ENCODE results near the gene ADO. TPM values are rescaled to one million over a fixed set of nuclear protein-coding genes. Genes with fewer than 3 reads are reported as not detected.
A peak's percentile ranks its signal among the peaks of the same experiment; 100 is the strongest.
"Not testable (repeated sequence)": the region's sequence is repeated elsewhere in the genome, so short reads cannot be mapped to it uniquely, and the experiment has no call there.

The ADO gene
- total and polyA plus RNA-seq, 4 donors = 7.5 to 15.3 (median 11.2) TPM

- Histone ChIP-seq H3K36me3 (ENCODE audit: control insufficient read depth in 1 of 2, insufficient read depth in 2 of 2, low read length in 1 of 2) (no peaks in the 10 kb centered on the region), H3K27ac (ENCODE audit: low read depth in 1 of 2, low read length in 2 of 2) (no peak overlapping the region), H3K4me1 (ENCODE audit: control insufficient read depth in 1 of 2, insufficient read depth in 2 of 2, low read length in 2 of 2) (no peaks in the 10 kb centered on the region), H3K9me3 (ENCODE audit: control insufficient read depth, low read length) (no peaks in the 10 kb centered on the region), H3K4me3 (ENCODE audit: low read length in 2 of 2) (no peak overlapping the region), H3K27me3 (ENCODE audit: control insufficient read depth in 1 of 2, insufficient read depth in 2 of 2, low read length in 1 of 2) (no peaks in the 10 kb centered on the region)
- WGBS, 2 donors = 91 to 92% methylated on average over 2 of the region's 2 CpGs
- DNase-seq = no peak
- ATAC-seq (ENCODE audit: low FRiP score) = no peak
- intact Hi-C loops (cut with DNase I) = no loop called here
Observed at GRCh38 chr10:62765726-62766125, 38.8 kb upstream of the ADO start.

- ATAC-seq (ENCODE audit: low FRiP score) (no peak), DNase-seq (no peak)
- Histone ChIP-seq H3K27ac (ENCODE audit: low read depth in 1 of 2, low read length in 2 of 2) (no peak overlapping the region), H3K36me3 (ENCODE audit: control insufficient read depth in 1 of 2, insufficient read depth in 2 of 2, low read length in 1 of 2) (no peaks in the 10 kb centered on the region), H3K4me3 (ENCODE audit: low read length in 2 of 2) (no peak overlapping the region), H3K27me3 (ENCODE audit: control insufficient read depth in 1 of 2, insufficient read depth in 2 of 2, low read length in 1 of 2) (no peaks in the 10 kb centered on the region), H3K9me3 (ENCODE audit: control insufficient read depth, low read length) (no peaks in the 10 kb centered on the region), H3K4me1 (ENCODE audit: control insufficient read depth in 1 of 2, insufficient read depth in 2 of 2, low read length in 2 of 2) (no peaks in the 10 kb centered on the region)
- WGBS, 2 donors = 65 to 74% methylated on average over 3 of the region's 3 CpGs
- intact Hi-C loops (cut with DNase I) = no loop called here
Observed at GRCh38 chr10:62766386-62766785, 38.1 kb upstream of the ADO start.

GRCh38 chr10:62769574-62770242 is 34.8 kb upstream of the ADO start:
- no peaks in the 10 kb centered on the region for H3K36me3 ChIP-seq (ENCODE audit: control insufficient read depth in 1 of 2, insufficient read depth in 2 of 2, low read length in 1 of 2)

GRCh38 chr10:62772186-62772974 is 32.1 kb upstream of the ADO start:
- WGBS, 2 donors = 34 to 40% methylated on average over 7 of the region's 7 CpGs
- no peaks in the 10 kb centered on the region for H3K36me3 ChIP-seq (ENCODE audit: control insufficient read depth in 1 of 2, insufficient read depth in 2 of 2, low read length in 1 of 2)
- no peaks in the 10 kb centered on the region for H3K27me3 ChIP-seq (ENCODE audit: control insufficient read depth in 1 of 2, insufficient read depth in 2 of 2, low read length in 1 of 2)
- no peak for ATAC-seq (ENCODE audit: low FRiP score)
- DNase-seq = no peak
- intact Hi-C loops (cut with DNase I) = no loop called here
- H3K27ac ChIP-seq (ENCODE audit: low read depth in 1 of 2, low read length in 2 of 2) = no peak overlapping the region
- no peaks in the 10 kb centered on the region for H3K4me1 ChIP-seq (ENCODE audit: control insufficient read depth in 1 of 2, insufficient read depth in 2 of 2, low read length in 2 of 2)
- no peaks in the 10 kb centered on the region for H3K9me3 ChIP-seq (ENCODE audit: control insufficient read depth, low read length)
- H3K4me3 ChIP-seq (ENCODE audit: low read length in 2 of 2) = no peak overlapping the region

More at GRCh38 chr10:62769574-62770242, 34.8 kb upstream of the ADO start:
- 88 to 96% methylated on average over 1 of the region's 1 CpG for WGBS, 2 donors
- H3K27ac ChIP-seq (ENCODE audit: low read depth in 1 of 2, low read length in 2 of 2) = no peak overlapping the region
- H3K9me3 ChIP-seq (ENCODE audit: control insufficient read depth, low read length) = no peaks in the 10 kb centered on the region
- intact Hi-C loops (cut with DNase I) = no loop called here
- DNase-seq = no peak
- H3K27me3 ChIP-seq (ENCODE audit: control insufficient read depth in 1 of 2, insufficient read depth in 2 of 2, low read length in 1 of 2) = no peaks in the 10 kb centered on the region
- H3K4me1 ChIP-seq (ENCODE audit: control insufficient read depth in 1 of 2, insufficient read depth in 2 of 2, low read length in 2 of 2) = no peaks in the 10 kb centered on the region
- peak; percentile 64 for ATAC-seq (ENCODE audit: low FRiP score)
- no peak overlapping the region for H3K4me3 ChIP-seq (ENCODE audit: low read length in 2 of 2)

GRCh38 chr10:62778125-62778524 is 26.4 kb upstream of the ADO start:
- Histone ChIP-seq H3K27ac (ENCODE audit: low read depth in 1 of 2, low read length in 2 of 2) (no peak overlapping the region), H3K4me1 (ENCODE audit: control insufficient read depth in 1 of 2, insufficient read depth in 2 of 2, low read length in 2 of 2) (no peaks in the 10 kb centered on the region), H3K27me3 (ENCODE audit: control insufficient read depth in 1 of 2, insufficient read depth in 2 of 2, low read length in 1 of 2) (no peaks in the 10 kb centered on the region), H3K9me3 (ENCODE audit: control insufficient read depth, low read length) (no peaks in the 10 kb centered on the region), H3K4me3 (ENCODE audit: low read length in 2 of 2) (no peak overlapping the region), H3K36me3 (ENCODE audit: control insufficient read depth in 1 of 2, insufficient read depth in 2 of 2, low read length in 1 of 2) (no peaks in the 10 kb centered on the region)
- DNase-seq (no peak), ATAC-seq (ENCODE audit: low FRiP score) (no peak)
- WGBS, 2 donors = 91 to 95% methylated on average over 2 of the region's 2 CpGs
- intact Hi-C loops (cut with DNase I) = no loop called here

- DNase-seq (no peak), ATAC-seq (ENCODE audit: low FRiP score) (no peak)
- Histone ChIP-seq H3K4me3 (ENCODE audit: low read length in 2 of 2) (no peak overlapping the region), H3K27ac (ENCODE audit: low read depth in 1 of 2, low read length in 2 of 2) (no peak overlapping the region), H3K9me3 (ENCODE audit: control insufficient read depth, low read length) (no peaks in the 10 kb centered on the region), H3K27me3 (ENCODE audit: control insufficient read depth in 1 of 2, insufficient read depth in 2 of 2, low read length in 1 of 2) (no peaks in the 10 kb centered on the region), H3K36me3 (ENCODE audit: control insufficient read depth in 1 of 2, insufficient read depth in 2 of 2, low read length in 1 of 2) (no peaks in the 10 kb centered on the region), H3K4me1 (ENCODE audit: control insufficient read depth in 1 of 2, insufficient read depth in 2 of 2, low read length in 2 of 2) (no peaks in the 10 kb centered on the region)
- 88 to 89% methylated on average over 5 of the region's 5 CpGs for WGBS, 2 donors
- intact Hi-C loops (cut with DNase I) = no loop called here
Observed at GRCh38 chr10:62779487-62780248, 24.9 kb upstream of the ADO start.

- WGBS, 2 donors = 93 to 97% methylated on average over 3 of the region's 3 CpGs
- H3K27me3 ChIP-seq (ENCODE audit: control insufficient read depth in 1 of 2, insufficient read depth in 2 of 2, low read length in 1 of 2); H3K4me1 ChIP-seq (ENCODE audit: control insufficient read depth in 1 of 2, insufficient read depth in 2 of 2, low read length in 2 of 2); H3K27ac ChIP-seq (ENCODE audit: low read depth in 1 of 2, low read length in 2 of 2); H3K36me3 ChIP-seq (ENCODE audit: control insufficient read depth in 1 of 2, insufficient read depth in 2 of 2, low read length in 1 of 2); H3K4me3 ChIP-seq (ENCODE audit: low read length in 2 of 2); H3K9me3 ChIP-seq (ENCODE audit: control insufficient read depth, low read length); ATAC-seq (ENCODE audit: low FRiP score); intact Hi-C loops (cut with DNase I); DNase-seq: not testable (repeated sequence)
Observed at GRCh38 chr10:62784537-62784936, 20.0 kb upstream of the ADO start.

GRCh38 chr10:62788285-62788684 is 16.2 kb upstream of the ADO start:
- DNase-seq; H3K9me3 ChIP-seq (ENCODE audit: control insufficient read depth, low read length); intact Hi-C loops (cut with DNase I); H3K27ac ChIP-seq (ENCODE audit: low read depth in 1 of 2, low read length in 2 of 2); H3K4me1 ChIP-seq (ENCODE audit: control insufficient read depth in 1 of 2, insufficient read depth in 2 of 2, low read length in 2 of 2); H3K4me3 ChIP-seq (ENCODE audit: low read length in 2 of 2); ATAC-seq (ENCODE audit: low FRiP score); H3K27me3 ChIP-seq (ENCODE audit: control insufficient read depth in 1 of 2, insufficient read depth in 2 of 2, low read length in 1 of 2); H3K36me3 ChIP-seq (ENCODE audit: control insufficient read depth in 1 of 2, insufficient read depth in 2 of 2, low read length in 1 of 2): not testable (repeated sequence)
- 80 to 82% methylated on average over 2 of the region's 2 CpGs for WGBS, 2 donors

Measured in aorta (tissue), 5 donors.